Ovary (tissue), 9 donors: ENCODE results near the gene GGT6. TPM values are rescaled to one million over a fixed set of nuclear protein-coding genes. Genes with fewer than 3 reads are reported as not detected.
"Not testable (repeated sequence)": the region's sequence is repeated elsewhere in the genome, so short reads cannot be mapped to it uniquely, and the experiment has no call there.

Experiments
- DNase-seq, 5 donors: peaks; one replicate each; pipeline ENCODE4 v3.0.0-alpha.2; 2019 to 2020
- H3K27ac ChIP-seq, 2 donors: fragments of 200-600 bp; one replicate each; pipeline versions ENCODE4 v1.5.1 to v1.8.0; 2019 to 2022
- H3K27me3 ChIP-seq: fragments of 200-600 bp; one replicate; pipeline ENCODE4 v1.8.0; 2022
- H3K36me3 ChIP-seq: fragments of 200-600 bp; sonication (generic); one replicate; pipeline ENCODE4 v1.5.1; 2019
- H3K4me1 ChIP-seq: one replicate; pipeline ENCODE4 v1.8.1; 2013; ENCODE audit warnings: mild to moderate bottlenecking, moderate library complexity; ENCODE audit not compliant: insufficient read depth
- H3K4me3 ChIP-seq: fragments of 200-600 bp; sonication (generic); one replicate; pipeline ENCODE4 v1.5.1; 2017
- H3K9me3 ChIP-seq, 2 donors: fragments of 200-600 bp in 1 of 2; sonication (generic) in 1 of 2; one replicate each; pipeline versions ENCODE4 v1.5.1 to v1.8.1; 2013 to 2019; ENCODE audit warnings: mild to moderate bottlenecking in 1 of 2, moderate library complexity in 1 of 2
- EP300 ChIP-seq: sonication (generic); formaldehyde crosslinking; IDR thresholded peaks from one replicate; pipeline ENCODE4 v1.6.1; 2017; ENCODE audit warnings: antibody characterized with exemption
- POLR2A ChIP-seq: fragments of 450-650 bp; IDR thresholded peaks from one replicate; pipeline ENCODE4 v1.6.1; 2017; ENCODE audit warnings: antibody characterized with exemption, mild to moderate bottlenecking, moderate library complexity
- WGBS, 3 donors: extraction: QIAGEN DNeasy Blood & Tissue Kit in 1 of 3; methylation state at CpG; one replicate each; pipeline versions ENCODE4 v1.1.5 to v1.1.7; 2013 to 2017; 5-methylcytosine and 5-hydroxymethylcytosine counted together
- intact Hi-C, 4 donors: fragments of 100-400 bp; cut with DNase I; formaldehyde crosslinking; loops; one replicate each; pipeline versions ENCODE4 v1.11.0 to v1.15.1; 2022 to 2023
- polyA plus RNA-seq, 2 donors: library from polyadenylated mRNA; stranded (reverse); fragments of 200-250 nt in 1 of 2; fragments of 350-450 nt in 1 of 2; fragmentation: Illumina TruSeq in 1 of 2; extraction: RNeasy Lipid Tissue Mini Kit (QIAGEN cat#74804) in 1 of 2; gene quantifications; one replicate each; pipeline ENCODE4 v1.2.3, GENCODE V29; 2013 to 2014
- total RNA-seq, 7 donors: library from RNA; depleted of rRNA in 2 of 7; stranded (reverse); fragments of >200 nt in 2 of 7; fragmentation: NEBNext Ultra II Directional in 3 of 7; extraction: Animal tissue kit (Norgen Biotek cat#: 25700) in 3 of 7; gene quantifications; one replicate each; pipeline versions ENCODE4 v1.1.0 to v1.2.4, GENCODE V29; 2016 to 2023
- TF ChIP-seq, protein P1 (sequence below), 3 donors: fragments of 450-650 bp in 2 of 3; fragments of 200-600 bp in 1 of 3; IDR thresholded peaks; one replicate each; pipeline versions ENCODE4 v1.5.1 to v1.8.0; 2016 to 2022; ENCODE audit warnings: antibody characterized with exemption in 3 of 3, mild to moderate bottlenecking in 1 of 3
- donor health status: DM: no; HTN: no; CAD: no; lungs with moderate emphysema.
- donor health status: DM: no; HTN: no; CAD: no.
- donor health status: Bipolar disorder and iron deficiency.
- donor health status: DM: yes; HTN: yes; CAD: no.
- donor health status: DM: no; HTN: no; CAD: no.
- donor health status: DM: yes; HTN: yes; CAD: no.

The GGT6 gene
- total and polyA plus RNA-seq, 9 donors, result 0.08 to 31.5 (median 1.1) TPM

DNA sequence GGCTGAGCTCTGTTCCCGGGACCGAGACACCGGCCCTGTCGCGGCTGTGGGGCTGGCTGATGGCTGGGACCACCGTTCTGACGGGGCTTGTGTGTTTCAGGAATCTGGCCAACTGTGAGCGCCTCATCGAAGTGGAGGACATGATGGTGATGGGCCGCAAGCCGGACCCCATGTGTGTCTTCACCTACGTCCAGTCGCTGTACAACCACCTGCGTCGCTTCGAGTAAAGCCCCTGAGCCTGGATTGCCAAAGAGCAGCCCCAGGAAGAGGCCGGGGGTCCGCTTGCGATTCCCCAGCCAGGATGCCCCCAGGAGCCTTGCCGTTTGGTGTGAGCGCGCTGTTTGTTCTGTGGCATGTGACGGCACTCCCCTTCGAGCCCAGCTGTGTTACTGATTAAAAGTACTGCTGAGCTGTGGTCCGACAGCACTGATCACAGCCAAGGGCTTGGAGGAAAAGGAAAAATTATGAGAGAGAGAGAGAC, 46.9 kb upstream of the GGT6 start:
- no peak overlapping the region for H3K4me3 ChIP-seq
- intact Hi-C loops, result no loop called here
- peaks cover 15% of the 10 kb centered on the region for H3K4me1 ChIP-seq
- DNase-seq, result peak; percentile 54 to 74 (median 60)
- H3K9me3 ChIP-seq, result no peaks in the 10 kb centered on the region
- H3K27me3 ChIP-seq, result no peaks in the 10 kb centered on the region
- H3K27ac ChIP-seq, result peak overlapping the region; percentile 63 to 86
- no peaks in the 10 kb centered on the region for H3K36me3 ChIP-seq
- 43 to 50% (median 43%) methylated on average over 25 of the region's 25 CpGs for WGBS, 3 donors
- TF ChIP-seq POLR2A, result no peak
- no peak for TF ChIP-seq EP300
- TF ChIP-seq, protein P1, sequence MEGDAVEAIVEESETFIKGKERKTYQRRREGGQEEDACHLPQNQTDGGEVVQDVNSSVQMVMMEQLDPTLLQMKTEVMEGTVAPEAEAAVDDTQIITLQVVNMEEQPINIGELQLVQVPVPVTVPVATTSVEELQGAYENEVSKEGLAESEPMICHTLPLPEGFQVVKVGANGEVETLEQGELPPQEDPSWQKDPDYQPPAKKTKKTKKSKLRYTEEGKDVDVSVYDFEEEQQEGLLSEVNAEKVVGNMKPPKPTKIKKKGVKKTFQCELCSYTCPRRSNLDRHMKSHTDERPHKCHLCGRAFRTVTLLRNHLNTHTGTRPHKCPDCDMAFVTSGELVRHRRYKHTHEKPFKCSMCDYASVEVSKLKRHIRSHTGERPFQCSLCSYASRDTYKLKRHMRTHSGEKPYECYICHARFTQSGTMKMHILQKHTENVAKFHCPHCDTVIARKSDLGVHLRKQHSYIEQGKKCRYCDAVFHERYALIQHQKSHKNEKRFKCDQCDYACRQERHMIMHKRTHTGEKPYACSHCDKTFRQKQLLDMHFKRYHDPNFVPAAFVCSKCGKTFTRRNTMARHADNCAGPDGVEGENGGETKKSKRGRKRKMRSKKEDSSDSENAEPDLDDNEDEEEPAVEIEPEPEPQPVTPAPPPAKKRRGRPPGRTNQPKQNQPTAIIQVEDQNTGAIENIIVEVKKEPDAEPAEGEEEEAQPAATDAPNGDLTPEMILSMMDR (IDR thresholded peaks at IDR 0.05), result no peak

DNA sequence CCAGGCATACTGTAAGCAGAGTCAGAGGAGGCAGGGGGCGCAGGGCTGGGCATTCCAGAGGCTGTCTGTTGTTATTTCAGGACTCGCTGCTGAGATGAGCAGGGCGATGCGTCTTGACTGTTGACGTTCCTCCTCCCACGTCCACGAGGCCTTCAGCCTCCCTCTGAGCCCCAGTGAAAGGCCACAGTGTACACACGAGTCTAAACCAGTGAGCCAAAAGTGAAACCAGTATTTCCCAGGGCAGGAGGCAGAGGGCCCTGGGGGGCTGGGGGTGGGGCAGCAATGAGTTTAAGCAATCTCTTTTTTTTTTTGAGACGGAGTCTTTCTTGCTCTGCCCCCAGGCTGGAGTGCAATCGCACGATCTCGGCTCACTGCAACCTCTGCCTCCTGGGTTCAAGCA, 45.4 kb upstream of the GGT6 start:
- TF ChIP-seq, protein P1 (IDR thresholded peaks at IDR 0.05), result no peak
- TF ChIP-seq POLR2A, result no peak
- no peak for TF ChIP-seq EP300

DNA sequence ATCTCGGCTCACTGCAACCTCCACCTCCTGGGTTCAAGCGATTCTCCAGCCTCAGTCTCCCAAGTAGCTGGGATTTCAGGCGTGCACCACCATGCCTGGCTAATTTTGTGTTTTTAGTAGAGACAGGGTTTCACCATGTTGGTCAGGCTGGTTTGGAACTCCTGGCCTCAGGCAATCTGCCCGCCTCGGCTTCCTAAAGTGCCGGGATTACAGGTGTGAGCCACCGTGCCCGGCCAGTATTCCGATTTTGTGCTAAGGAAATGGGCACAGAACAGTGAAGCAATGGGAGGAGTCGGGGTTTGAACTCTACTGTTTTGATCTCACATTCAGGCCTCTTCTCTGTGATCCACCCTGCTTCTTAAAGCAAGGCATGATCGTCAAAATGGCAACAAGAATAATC, 44.4 kb upstream of the GGT6 start:
- H3K36me3 ChIP-seq, DNase-seq, intact Hi-C loops, H3K27me3 ChIP-seq, H3K4me3 ChIP-seq, H3K9me3 ChIP-seq: not testable (repeated sequence)
- H3K4me1 ChIP-seq, result peaks cover 19% of the 10 kb centered on the region
- WGBS, 3 donors, result 68 to 71% (median 70%) methylated on average over 11 of the region's 11 CpGs
- peak overlapping the region; percentile 55 to 86 for H3K27ac ChIP-seq

More for the DNA sequence above, 45.4 kb upstream of the GGT6 start:
- intact Hi-C loops, result no loop called here
- Histone ChIP-seq H3K4me1 (peaks cover 15% of the 10 kb centered on the region), H3K9me3 (no peaks in the 10 kb centered on the region), H3K27ac (peak overlapping the region; percentile 57 to 86), H3K27me3 (no peaks in the 10 kb centered on the region), H3K36me3 (no peaks in the 10 kb centered on the region), H3K4me3 (no peak overlapping the region)
- peak; percentile 76 to 87 (median 82) for DNase-seq
- WGBS, 3 donors, result 11 to 37% (median 22%) methylated on average over 12 of the region's 12 CpGs

DNA sequence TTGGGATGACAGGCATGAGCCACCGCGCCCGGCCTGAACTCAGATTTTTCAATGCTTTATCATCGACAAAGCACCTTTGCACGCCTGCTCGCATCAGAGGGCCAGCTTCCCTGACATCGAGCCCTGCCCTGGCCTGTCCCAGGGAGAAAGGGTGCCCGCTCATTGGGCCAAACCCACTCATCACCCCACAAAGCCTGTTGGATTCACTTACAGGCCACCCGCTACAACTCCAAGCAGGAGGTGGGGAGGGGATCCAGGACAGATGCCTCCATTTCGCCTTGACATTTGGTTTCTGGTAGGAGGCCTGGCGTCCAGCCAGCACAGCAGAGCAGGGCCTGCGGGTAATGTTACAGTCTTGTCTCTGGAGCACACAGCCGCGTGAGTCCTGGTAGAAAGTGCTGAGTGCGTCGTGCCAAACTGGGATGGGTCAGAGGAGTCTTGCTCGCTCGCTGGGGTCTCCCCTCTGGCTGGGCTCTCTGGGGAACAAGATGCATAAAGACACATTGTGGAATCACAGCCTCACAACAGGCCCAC, 43.8 kb upstream of the GGT6 start:
- peak; percentile 87 to 94 (median 92) for DNase-seq
- intact Hi-C loops, result no loop called here
- Histone ChIP-seq H3K4me3 (no peak overlapping the region), H3K9me3 (no peaks in the 10 kb centered on the region), H3K36me3 (no peaks in the 10 kb centered on the region), H3K27ac (peak overlapping the region; percentile 55 to 86), H3K27me3 (no peaks in the 10 kb centered on the region), H3K4me1 (peaks cover 25% of the 10 kb centered on the region)
- TF ChIP-seq EP300, result no peak
- TF ChIP-seq, protein P1 (IDR thresholded peaks at IDR 0.05), result no peak
- TF ChIP-seq POLR2A, result no peak
- 33 to 43% (median 43%) methylated on average over 18 of the region's 18 CpGs for WGBS, 3 donors

DNA sequence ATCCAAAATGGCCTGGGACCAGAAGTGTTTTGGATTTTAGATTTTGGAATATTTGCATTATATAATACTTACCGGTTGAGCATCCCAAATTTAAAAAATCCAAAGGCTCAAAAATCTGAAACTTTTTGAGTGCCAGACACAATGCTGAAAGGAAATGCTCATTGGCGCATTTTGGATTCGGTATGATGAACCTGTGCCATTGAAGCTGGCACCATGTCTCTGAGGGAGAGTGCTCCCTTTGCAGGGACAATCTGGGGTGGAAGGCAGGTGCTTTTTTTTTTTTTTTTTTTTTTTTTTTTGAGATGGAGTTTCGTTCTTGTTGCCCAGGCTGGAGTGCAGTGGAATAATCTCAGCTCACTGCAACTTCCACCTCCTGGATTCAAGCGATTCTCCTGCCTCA, 41.7 kb upstream of the GGT6 start:
- H3K4me3 ChIP-seq, result no peak overlapping the region
- no peak for TF ChIP-seq EP300
- no peak for TF ChIP-seq POLR2A
- TF ChIP-seq, protein P1 (IDR thresholded peaks at IDR 0.05), result no peak
- WGBS, 3 donors, result 74 to 78% (median 76%) methylated on average over 5 of the region's 5 CpGs
- no peak for DNase-seq
- H3K4me1 ChIP-seq, result peaks cover 26% of the 10 kb centered on the region
- no peak overlapping the region for H3K27ac ChIP-seq
- H3K36me3 ChIP-seq, result no peaks in the 10 kb centered on the region
- H3K27me3 ChIP-seq, result no peaks in the 10 kb centered on the region
- intact Hi-C loops, result no loop called here
- no peaks in the 10 kb centered on the region for H3K9me3 ChIP-seq
